Measurements from ENCODE around the gene APBB2.

- TF ChIP-seq POLR2A (IDR thresholded peaks at IDR 0.05) (no peak), CTCF (IDR thresholded peaks at IDR 0.05) (no peak), EP300 (IDR thresholded peaks at IDR 0.05) (no peak)
Measured at GRCh38 chr4:41098093-41099048, 116.0 kb downstream of the APBB2 start.

Measured in tibial nerve (tissue), 4 donors.